Keratinocyte (primary cell): ENCODE data around the gene SCPEP1.
"Not testable (repeated sequence)": the region's sequence is repeated elsewhere in the genome, so short reads cannot be mapped to it uniquely, and the experiment has no call there.

ENCODE experiments used
- CTCF ChIP-seq, 3 experiments: IDR thresholded peaks in 1 of 3; conservative IDR thresholded peaks in 1 of 3; optimal IDR thresholded peaks in 1 of 3; 2 replicates in 2 of 3; 3 replicates in 1 of 3; pipeline versions ENCODE3 to v1.5.1; 2011; ENCODE audit warnings: low read length in 3 of 3, mild to moderate bottlenecking in 3 of 3, moderate library complexity in 2 of 3, control low read depth in 1 of 3, inconsistent platforms in 1 of 3; ENCODE audit not compliant: insufficient read depth in 2 of 3; ENCODE audit errors: extremely low read depth in 1 of 3
- EZH2 ChIP-seq: IDR thresholded peaks from one replicate; pipeline ENCODE4 v1.6.1; 2012; ENCODE audit warnings: inconsistent platforms, mild to moderate bottlenecking, low read length, moderate library complexity

GRCh38 chr17:56980526-56980925 is 2.6 kb downstream of the SCPEP1 start:
- TF ChIP-seq EZH2; CTCF (optimal IDR thresholded peaks at IDR 0.05 in 1 of 3, IDR thresholded peaks at IDR 0.05 in 1 of 3, conservative IDR thresholded peaks at IDR 0.05 in 1 of 3; ENCODE audit: extremely low read depth in 1 of 3, insufficient read depth in 2 of 3, low read length in 3 of 3): not testable (repeated sequence)
